ENCODE results near the gene BLVRA. TPM values are rescaled to one million over a fixed set of nuclear protein-coding genes. Genes with fewer than 3 reads are reported as not detected.

BLVRA gene
- total RNA-seq, 1 experiment from 2014 or later, result 29.8 TPM

GRCh38 chr7:43834463-43835251, 76.2 kb downstream of the BLVRA start:
- no TSS peak for BruUV-seq (replicated peaks)
- CTCF ChIA-PET, result interaction anchor here (0.9 to 1.0 kb wide), 2 partner anchors 10 to 187 kb away, joined by 3 read pairs; no protein-coding TSS in a partner anchor
- H3K27ac Mint-ChIP-seq (ENCODE audit: unreplicated experiment), result peak overlapping the region; percentile 40

DNA sequence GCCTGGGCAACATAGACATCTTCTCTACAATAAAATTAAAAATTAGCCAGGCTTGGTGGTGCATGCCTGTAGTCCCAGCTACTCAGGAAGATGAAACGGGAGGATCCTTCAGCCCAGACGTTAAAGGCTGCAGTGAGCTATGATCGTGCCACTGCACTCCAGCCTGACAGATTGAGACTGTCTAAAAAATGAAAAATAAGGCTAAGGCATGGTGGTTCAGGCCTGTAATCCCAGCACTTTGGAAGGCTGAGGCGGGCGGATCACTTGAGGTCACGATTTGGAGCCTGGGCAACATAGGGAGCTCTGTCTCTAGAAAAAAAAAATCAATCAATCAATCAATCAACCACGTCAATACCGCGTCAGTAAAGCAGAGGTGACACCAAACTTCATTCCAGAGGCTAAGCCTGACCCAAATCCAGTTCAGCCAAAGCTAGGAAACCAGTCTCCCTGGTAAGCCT, 79.8 kb downstream of the BLVRA start:
- DNase-seq, result no peak
- Mint-ChIP-seq H3K4me3 (ENCODE audit: low read depth, unreplicated experiment) (peak overlapping the region; percentile 66), H3K9me3 (ENCODE audit: low read depth, unreplicated experiment) (peaks cover 2% of the 10 kb centered on the region), H3K27ac (ENCODE audit: unreplicated experiment) (no peak overlapping the region), H3K36me3 (ENCODE audit: insufficient read depth, unreplicated experiment) (no peaks in the 10 kb centered on the region), H3K27me3 (ENCODE audit: unreplicated experiment) (no peaks in the 10 kb centered on the region), H3K4me1 (ENCODE audit: low read depth, unreplicated experiment) (peaks cover 18% of the 10 kb centered on the region)
- intact Hi-C loops (cut with micrococcal nuclease; ENCODE audit: unreplicated experiment), result loop anchor here (2.0 to 10.0 kb wide), 6 partner anchors 109 to 896 kb away; partner anchors contain the start of genes COA1 and STK17A
- CTCF ChIA-PET, result interaction anchor here (1.0 to 1.5 kb wide), 6 partner anchors 13 to 256 kb away, joined by 3 to 16 read pairs (median 4); partner anchors contain the start of genes MRPS24 and STK17A
- BruUV-seq (replicated peaks), result no TSS peak
- TF ChIP-seq, protein P1, sequence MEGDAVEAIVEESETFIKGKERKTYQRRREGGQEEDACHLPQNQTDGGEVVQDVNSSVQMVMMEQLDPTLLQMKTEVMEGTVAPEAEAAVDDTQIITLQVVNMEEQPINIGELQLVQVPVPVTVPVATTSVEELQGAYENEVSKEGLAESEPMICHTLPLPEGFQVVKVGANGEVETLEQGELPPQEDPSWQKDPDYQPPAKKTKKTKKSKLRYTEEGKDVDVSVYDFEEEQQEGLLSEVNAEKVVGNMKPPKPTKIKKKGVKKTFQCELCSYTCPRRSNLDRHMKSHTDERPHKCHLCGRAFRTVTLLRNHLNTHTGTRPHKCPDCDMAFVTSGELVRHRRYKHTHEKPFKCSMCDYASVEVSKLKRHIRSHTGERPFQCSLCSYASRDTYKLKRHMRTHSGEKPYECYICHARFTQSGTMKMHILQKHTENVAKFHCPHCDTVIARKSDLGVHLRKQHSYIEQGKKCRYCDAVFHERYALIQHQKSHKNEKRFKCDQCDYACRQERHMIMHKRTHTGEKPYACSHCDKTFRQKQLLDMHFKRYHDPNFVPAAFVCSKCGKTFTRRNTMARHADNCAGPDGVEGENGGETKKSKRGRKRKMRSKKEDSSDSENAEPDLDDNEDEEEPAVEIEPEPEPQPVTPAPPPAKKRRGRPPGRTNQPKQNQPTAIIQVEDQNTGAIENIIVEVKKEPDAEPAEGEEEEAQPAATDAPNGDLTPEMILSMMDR (IDR thresholded peaks at IDR 0.05; ENCODE audit: unreplicated experiment), result no peak

More at GRCh38 chr7:43834463-43835251, 76.2 kb downstream of the BLVRA start:
- peak overlapping the region; percentile 15 for H3K4me3 Mint-ChIP-seq (ENCODE audit: low read depth, unreplicated experiment)
- no peaks in the 10 kb centered on the region for H3K27me3 Mint-ChIP-seq (ENCODE audit: unreplicated experiment)
- TF ChIP-seq, protein P1 (IDR thresholded peaks at IDR 0.05; ENCODE audit: unreplicated experiment), result no peak
- H3K4me1 Mint-ChIP-seq (ENCODE audit: low read depth, unreplicated experiment), result peaks cover 27% of the 10 kb centered on the region
- peaks cover 2% of the 10 kb centered on the region for H3K9me3 Mint-ChIP-seq (ENCODE audit: low read depth, unreplicated experiment)
- intact Hi-C loops (cut with micrococcal nuclease; ENCODE audit: unreplicated experiment), result loop anchor here (5.0 to 10.0 kb wide), 4 partner anchors 190 to 892 kb away; no protein-coding TSS in a partner anchor
- no peak for DNase-seq
- no peaks in the 10 kb centered on the region for H3K36me3 Mint-ChIP-seq (ENCODE audit: insufficient read depth, unreplicated experiment)

DNA sequence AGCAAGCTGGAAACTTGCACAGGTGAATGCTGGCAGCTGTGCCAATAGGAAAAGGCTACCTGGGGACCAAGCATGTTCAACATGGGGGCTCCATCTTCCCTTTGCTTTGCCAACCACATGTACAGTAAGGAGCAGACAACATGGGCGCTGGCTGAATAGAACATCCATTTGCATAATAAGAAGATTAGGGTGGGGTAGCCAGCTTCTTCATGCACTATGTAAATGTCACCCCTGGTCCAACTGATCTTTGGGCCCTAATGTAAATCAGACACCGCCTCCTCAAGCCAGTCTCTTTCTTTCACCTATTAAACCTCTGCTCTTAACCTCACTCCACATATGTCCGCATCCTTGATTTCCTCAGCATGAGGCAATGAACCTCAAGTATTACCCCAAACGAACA, 84.8 kb downstream of the BLVRA start:
- intact Hi-C loops (cut with micrococcal nuclease; ENCODE audit: unreplicated experiment), result no loop called here
- no TSS peak for BruUV-seq (replicated peaks)

DNA sequence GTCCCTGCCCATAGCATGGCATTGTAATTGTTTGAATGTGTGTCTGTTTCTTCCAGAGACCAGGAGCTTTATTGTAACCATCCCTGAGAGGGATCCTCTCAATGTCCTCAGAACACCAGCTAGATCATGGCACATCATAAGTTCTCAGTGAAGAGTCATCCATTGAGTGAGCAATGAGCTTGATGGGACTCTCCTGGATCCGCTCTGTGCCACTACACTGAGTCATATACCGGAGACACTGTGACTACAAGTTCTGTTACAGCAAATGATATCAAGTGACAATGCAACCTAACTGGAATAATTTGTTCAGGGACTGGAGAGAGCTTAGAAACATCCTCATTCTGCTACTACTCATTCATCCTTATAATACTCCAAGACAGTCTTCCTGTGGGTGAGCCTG, 85.8 kb downstream of the BLVRA start:
- Mint-ChIP-seq H3K36me3 (ENCODE audit: insufficient read depth, unreplicated experiment) (no peaks in the 10 kb centered on the region), H3K27ac (ENCODE audit: unreplicated experiment) (no peak overlapping the region), H3K27me3 (ENCODE audit: unreplicated experiment) (no peaks in the 10 kb centered on the region), H3K4me3 (ENCODE audit: low read depth, unreplicated experiment) (no peak overlapping the region), H3K9me3 (ENCODE audit: low read depth, unreplicated experiment) (no peaks in the 10 kb centered on the region), H3K4me1 (ENCODE audit: low read depth, unreplicated experiment) (no peaks in the 10 kb centered on the region)
- TF ChIP-seq, protein P1 (IDR thresholded peaks at IDR 0.05; ENCODE audit: unreplicated experiment), result no peak
- BruUV-seq (replicated peaks), result no TSS peak
- CTCF ChIA-PET, result interaction anchor here (0.7 kb wide), 1 partner anchor 221 kb away, joined by 4 read pairs; no protein-coding TSS in a partner anchor
- intact Hi-C loops (cut with micrococcal nuclease; ENCODE audit: unreplicated experiment), result no loop called here
- DNase-seq, result no peak

More for the DNA sequence above, 84.8 kb downstream of the BLVRA start:
- Mint-ChIP-seq H3K9me3 (ENCODE audit: low read depth, unreplicated experiment) (no peaks in the 10 kb centered on the region), H3K27ac (ENCODE audit: unreplicated experiment) (no peak overlapping the region), H3K27me3 (ENCODE audit: unreplicated experiment) (no peaks in the 10 kb centered on the region), H3K4me3 (ENCODE audit: low read depth, unreplicated experiment) (no peak overlapping the region), H3K36me3 (ENCODE audit: insufficient read depth, unreplicated experiment) (no peaks in the 10 kb centered on the region), H3K4me1 (ENCODE audit: low read depth, unreplicated experiment) (no peaks in the 10 kb centered on the region)
- CTCF ChIA-PET, result interaction anchor here (1.8 kb wide), 1 partner anchor 261 kb away, joined by 6 read pairs; the partner anchor contains the start of gene STK17A
- TF ChIP-seq, protein P1 (IDR thresholded peaks at IDR 0.05; ENCODE audit: unreplicated experiment), result no peak
- DNase-seq, result no peak
